ENCODE measurements around the gene PEX16. TPM values are rescaled to one million over a fixed set of nuclear protein-coding genes. Genes with fewer than 3 reads are reported as not detected.

The PEX16 gene
- total and polyA plus RNA-seq, 9 of the 15 experiments (the other 6 are each of a cell fraction or from before 2014, with no cell fraction given) = 1.5 to 43.9 (median 14.6) TPM

- TF ChIP-seq CREM (IDR thresholded peaks at IDR 0.05; ENCODE audit: low read depth) (no peak), MXI1 (IDR thresholded peaks at IDR 0.05; ENCODE audit: low read depth, low read length) (no peak), HMGXB4 (CRISPR knock-in tag; IDR thresholded peaks at IDR 0.05) (no peak), HNRNPK (IDR thresholded peaks at IDR 0.05; ENCODE audit: low read depth, low read length, poor library complexity, severe bottlenecking) (no peak), USF2 (CRISPR knock-in tag; IDR thresholded peaks at IDR 0.05) (no peak), SMC3 (conservative IDR thresholded peaks at IDR 0.05; ENCODE audit: insufficient read depth, low read depth, low read length) (peak; percentile 87), SLC30A9 (CRISPR knock-in tag; IDR thresholded peaks at IDR 0.05) (no peak), NR2F6 (CRISPR knock-in tag; IDR thresholded peaks at IDR 0.05) (no peak), ZNF583 (CRISPR knock-in tag; IDR thresholded peaks at IDR 0.05) (no peak), SPI1 (IDR thresholded peaks at IDR 0.05; ENCODE audit: borderline replicate concordance, low read depth, low read length) (no peak), STAG1 (CRISPR knock-in tag; IDR thresholded peaks at IDR 0.05; ENCODE audit: borderline replicate concordance) (peak; percentile 83; the same call in 1 of the 2 replicates), THRAP3 (IDR thresholded peaks at IDR 0.05; ENCODE audit: borderline replicate concordance) (no peak)
Measured at GRCh38 chr11:45872651-45873356, 44.9 kb downstream of the PEX16 start (continued).

All from K562 (cell line).